Neutrophil (primary cell): ENCODE results near the gene SZT2.

Experiments
- H3K27ac ChIP-seq: fragments of 200-600 bp; sonication (generic); 2 replicates; pipeline ENCODE4 v1.5.1; 2016; ENCODE audit warnings: mild to moderate bottlenecking, moderate library complexity
- H3K27me3 ChIP-seq: fragments of 200-600 bp; sonication (generic); 2 replicates; pipeline ENCODE4 v1.6.0; 2016; ENCODE audit warnings: mild to moderate bottlenecking
- H3K36me3 ChIP-seq: fragments of 200-600 bp; sonication (generic); 2 replicates; pipeline ENCODE4 v1.5.1; 2017
- H3K4me1 ChIP-seq, 2 experiments: fragments of 200-600 bp in 1 of 2; sonication (generic) in 1 of 2; 1 replicate in 1 of 2; 2 replicates in 1 of 2; pipeline versions ENCODE4 v1.5.1 to v1.6.1; 2013 to 2016; ENCODE audit warnings: low read depth in 1 of 2, low read length in 1 of 2, mild to moderate bottlenecking in 1 of 2, moderate library complexity in 1 of 2; ENCODE audit not compliant: control insufficient read depth in 1 of 2, insufficient read depth in 1 of 2
- H3K4me3 ChIP-seq, 2 experiments: fragments of 200-600 bp in 1 of 2; sonication (generic) in 1 of 2; 1 replicate in 1 of 2; 2 replicates in 1 of 2; pipeline ENCODE4 v1.5.1; 2013 to 2016; ENCODE audit warnings: low read depth in 1 of 2, low read length in 1 of 2, mild to moderate bottlenecking in 1 of 2, moderate library complexity in 1 of 2
- H3K9me3 ChIP-seq: fragments of 200-600 bp; sonication (generic); 2 replicates; pipeline ENCODE4 v1.5.1; 2016
- CTCF ChIP-seq: fragments of 200-600 bp; sonication (generic); IDR thresholded peaks from 2 replicates; pipeline ENCODE4 v1.5.1; 2016; ENCODE audit warnings: antibody characterized with exemption

The SZT2 gene

GRCh38 chr1:43463479-43463878, 73.8 kb downstream of the SZT2 start:
- Histone ChIP-seq H3K27me3 (peaks cover 6% of the 10 kb centered on the region), H3K4me1 (no peaks in the 10 kb centered on the region), H3K27ac (no peak overlapping the region), H3K36me3 (no peaks in the 10 kb centered on the region), H3K4me3 (no peak overlapping the region), H3K9me3 (no peaks in the 10 kb centered on the region)
- no peak for TF ChIP-seq CTCF

- no peaks in the 10 kb centered on the region for H3K9me3 ChIP-seq
- TF ChIP-seq CTCF = no peak
- no peak overlapping the region for H3K27ac ChIP-seq
- H3K4me1 ChIP-seq = no peaks in the 10 kb centered on the region
- no peaks in the 10 kb centered on the region for H3K27me3 ChIP-seq
- H3K4me3 ChIP-seq = no peak overlapping the region
- H3K36me3 ChIP-seq = no peaks in the 10 kb centered on the region
Measured at GRCh38 chr1:43464681-43465504, 75.2 kb downstream of the SZT2 start.

- H3K27me3 ChIP-seq = no peaks in the 10 kb centered on the region
- no peaks in the 10 kb centered on the region for H3K9me3 ChIP-seq
- no peak overlapping the region for H3K4me3 ChIP-seq
- no peaks in the 10 kb centered on the region for H3K4me1 ChIP-seq
- TF ChIP-seq CTCF = no peak
- H3K36me3 ChIP-seq = no peaks in the 10 kb centered on the region
- H3K27ac ChIP-seq = no peak overlapping the region
Measured at GRCh38 chr1:43465505-43466067, 75.9 kb downstream of the SZT2 start.

- H3K4me3 ChIP-seq = no peak overlapping the region
- H3K4me1 ChIP-seq = no peaks in the 10 kb centered on the region
- no peaks in the 10 kb centered on the region for H3K27me3 ChIP-seq
- no peaks in the 10 kb centered on the region for H3K9me3 ChIP-seq
- H3K27ac ChIP-seq = no peak overlapping the region
- H3K36me3 ChIP-seq = no peaks in the 10 kb centered on the region
- no peak for TF ChIP-seq CTCF
Measured at GRCh38 chr1:43466403-43466802, 76.7 kb downstream of the SZT2 start.

GRCh38 chr1:43468414-43468813, 78.7 kb downstream of the SZT2 start:
- TF ChIP-seq CTCF = no peak
- H3K4me1 ChIP-seq = no peaks in the 10 kb centered on the region
- no peak overlapping the region for H3K27ac ChIP-seq
- H3K9me3 ChIP-seq = no peaks in the 10 kb centered on the region
- H3K36me3 ChIP-seq = no peaks in the 10 kb centered on the region
- H3K4me3 ChIP-seq = no peak overlapping the region
- no peaks in the 10 kb centered on the region for H3K27me3 ChIP-seq
